HG02759 (cell line): ENCODE results near the gene ZNF106.

Experiments used
- ATAC-seq: cut with Tn5 transposase; IDR thresholded peaks from one replicate; pipeline ENCODE4 v1.9.1; 2021; ENCODE audit warnings: mild to moderate bottlenecking, moderate library complexity; ENCODE audit not compliant: unreplicated experiment

The ZNF106 gene

DNA sequence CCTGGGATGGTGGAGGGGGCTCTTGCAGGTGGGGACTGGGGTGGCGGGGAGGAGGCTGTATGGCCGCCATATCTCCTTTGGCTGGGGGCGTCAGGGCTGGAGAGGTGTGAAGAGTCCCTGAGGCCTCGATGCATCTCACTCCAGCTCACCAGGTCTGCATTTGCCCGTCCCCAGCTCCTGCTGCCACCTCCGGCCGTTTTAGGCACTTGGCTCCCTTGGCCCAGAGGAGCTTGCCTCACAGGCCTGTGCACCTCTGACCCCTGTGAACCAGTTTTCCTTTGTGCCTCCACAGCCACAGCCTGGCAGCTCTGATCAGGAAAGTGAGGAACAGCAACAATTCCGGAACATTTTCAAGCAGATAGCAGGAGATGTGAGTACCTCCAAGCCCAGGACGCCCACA is 81.9 kb downstream of the ZNF106 start:
- no peak for ATAC-seq

DNA sequence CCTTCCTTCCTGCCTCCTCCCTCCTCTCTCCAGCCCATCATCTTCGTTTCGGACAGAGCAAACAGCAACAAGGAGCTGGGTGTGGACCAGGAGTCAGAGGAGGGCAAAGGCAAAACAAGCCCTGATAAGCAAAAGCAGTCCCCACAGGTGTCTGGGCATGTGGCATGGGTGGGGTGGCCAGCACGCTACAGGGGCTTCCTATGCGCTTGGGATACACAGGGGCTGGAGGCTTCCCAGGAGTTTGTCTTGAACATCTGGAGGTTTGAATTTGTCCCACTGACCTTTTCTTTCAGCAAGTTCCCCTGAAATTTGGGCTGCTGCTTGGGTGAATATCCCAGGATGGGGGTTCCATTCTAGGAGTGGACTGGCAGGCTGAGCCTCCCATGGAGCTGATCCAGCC is 82.8 kb downstream of the ZNF106 start:
- ATAC-seq: no peak

DNA sequence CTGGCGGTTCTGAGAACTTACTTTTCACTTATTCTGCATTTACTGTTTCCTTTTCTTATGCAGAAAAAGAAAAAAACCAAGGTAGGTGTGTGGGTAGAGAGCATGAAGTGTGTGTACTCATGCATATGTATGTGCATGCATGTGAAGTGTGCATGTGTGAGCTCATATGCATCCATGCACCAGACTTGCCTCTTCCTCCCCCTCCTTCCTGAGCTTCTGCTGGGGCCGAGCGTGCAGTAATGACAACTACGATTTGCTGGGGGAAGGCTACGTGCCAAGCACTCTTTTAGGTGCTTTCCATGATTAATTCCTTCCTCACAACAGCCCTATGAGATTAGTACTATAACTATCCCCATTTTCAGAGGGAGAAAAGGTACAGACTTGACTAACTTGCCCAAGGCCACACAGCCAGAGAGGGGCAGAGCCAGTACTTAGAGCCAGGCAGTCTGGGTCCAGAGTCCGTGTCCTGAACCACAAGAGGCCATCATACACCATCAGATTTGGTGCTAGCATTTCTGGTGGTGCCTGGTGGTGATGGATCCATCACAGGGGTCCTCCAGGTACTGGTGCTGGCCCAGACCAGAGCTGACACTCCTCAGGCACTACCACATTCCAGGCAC is 85.0 kb downstream of the ZNF106 start:
- no peak for ATAC-seq

DNA sequence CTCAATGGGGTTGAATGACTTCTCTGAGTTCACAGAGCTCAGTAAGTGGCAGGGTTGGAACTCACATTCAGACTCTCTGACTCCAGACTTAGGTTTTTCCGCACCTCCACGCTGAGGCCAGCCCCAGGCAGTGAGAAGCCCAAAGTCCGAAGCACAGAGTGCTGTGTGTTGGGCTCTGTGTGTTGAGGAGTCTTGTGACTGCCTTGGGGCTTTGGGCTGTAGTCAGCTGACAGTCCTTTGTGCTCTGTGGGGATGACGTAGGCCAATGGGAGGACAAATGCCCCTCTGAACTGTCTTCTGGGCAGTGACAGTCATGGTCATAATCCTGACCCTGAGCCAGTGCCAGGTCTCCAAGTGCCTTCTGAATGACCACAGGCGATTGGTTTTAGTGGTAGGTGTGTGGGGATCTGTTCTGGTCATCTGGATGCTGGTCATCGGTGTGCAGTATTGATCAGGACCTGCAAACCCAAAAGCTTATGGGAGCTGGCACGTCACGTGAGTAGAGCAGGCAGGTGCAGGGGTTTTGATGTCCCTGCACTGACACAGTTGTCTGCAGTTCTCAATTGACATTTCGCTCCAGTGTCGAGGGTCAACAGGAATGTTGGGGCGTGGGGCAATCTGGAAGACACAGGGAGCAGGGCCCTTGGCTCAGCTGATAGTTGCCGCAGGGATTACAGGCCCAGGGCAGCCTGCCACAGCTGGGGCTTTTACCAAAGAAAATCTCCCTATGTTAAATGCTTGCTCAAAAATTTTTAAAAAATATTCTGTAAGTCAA is 86.3 kb downstream of the ZNF106 start:
- ATAC-seq: no peak

DNA sequence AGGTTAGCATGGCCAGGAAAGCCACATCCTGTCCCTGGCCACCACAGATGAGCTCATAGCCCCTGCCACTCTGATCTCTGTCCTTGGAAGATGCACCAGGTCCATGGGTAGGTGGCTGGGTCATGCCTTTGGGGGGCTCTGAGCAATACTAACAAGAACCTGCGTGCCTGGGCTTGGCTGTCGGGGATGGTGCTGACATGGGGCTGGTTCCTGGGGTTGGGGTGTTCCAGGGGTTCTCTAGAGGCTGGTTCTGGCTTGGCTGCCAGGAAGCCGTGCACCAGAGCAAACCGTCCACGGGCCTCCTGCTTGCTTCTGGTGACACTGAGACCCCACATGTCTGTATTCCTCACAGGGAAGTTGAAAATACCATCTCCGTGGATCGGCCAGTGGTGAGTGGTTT is 87.6 kb downstream of the ZNF106 start:
- ATAC-seq: no peak

DNA sequence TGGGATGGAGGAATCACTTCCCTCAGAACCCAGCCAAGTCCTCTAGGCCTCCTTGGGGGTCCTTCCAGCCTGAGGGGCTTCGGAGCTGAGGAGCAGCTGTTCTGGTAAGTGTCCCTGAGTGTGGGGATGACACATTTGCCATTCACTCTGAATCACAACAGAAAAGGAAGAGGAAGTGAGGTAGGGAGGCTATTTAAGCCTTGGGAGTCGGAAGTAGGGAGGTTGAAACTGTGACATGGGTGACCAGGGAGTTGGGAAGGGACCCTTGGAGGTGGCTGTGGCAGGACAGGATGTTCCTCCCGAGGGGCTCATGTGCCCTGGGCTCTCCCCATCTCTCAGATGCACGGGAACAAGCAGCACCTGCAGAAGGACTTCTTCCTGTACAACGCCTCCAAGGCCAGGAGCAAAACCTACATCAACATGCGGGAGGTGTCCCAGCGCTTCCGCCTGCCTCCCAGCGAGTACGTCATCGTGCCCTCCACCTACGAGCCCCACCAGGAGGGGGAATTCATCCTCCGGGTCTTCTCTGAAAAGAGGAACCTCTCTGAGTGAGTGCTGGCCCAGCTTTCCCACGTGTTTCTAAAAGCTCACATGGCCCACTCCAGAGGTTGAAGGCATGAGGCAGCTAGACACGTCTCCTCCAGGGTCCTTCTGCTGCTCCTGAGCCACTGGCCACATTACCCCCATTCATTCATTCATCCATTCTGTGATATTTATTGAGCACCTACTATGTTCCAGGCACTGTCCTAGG is 88.3 kb downstream of the ZNF106 start:
- no peak for ATAC-seq

DNA sequence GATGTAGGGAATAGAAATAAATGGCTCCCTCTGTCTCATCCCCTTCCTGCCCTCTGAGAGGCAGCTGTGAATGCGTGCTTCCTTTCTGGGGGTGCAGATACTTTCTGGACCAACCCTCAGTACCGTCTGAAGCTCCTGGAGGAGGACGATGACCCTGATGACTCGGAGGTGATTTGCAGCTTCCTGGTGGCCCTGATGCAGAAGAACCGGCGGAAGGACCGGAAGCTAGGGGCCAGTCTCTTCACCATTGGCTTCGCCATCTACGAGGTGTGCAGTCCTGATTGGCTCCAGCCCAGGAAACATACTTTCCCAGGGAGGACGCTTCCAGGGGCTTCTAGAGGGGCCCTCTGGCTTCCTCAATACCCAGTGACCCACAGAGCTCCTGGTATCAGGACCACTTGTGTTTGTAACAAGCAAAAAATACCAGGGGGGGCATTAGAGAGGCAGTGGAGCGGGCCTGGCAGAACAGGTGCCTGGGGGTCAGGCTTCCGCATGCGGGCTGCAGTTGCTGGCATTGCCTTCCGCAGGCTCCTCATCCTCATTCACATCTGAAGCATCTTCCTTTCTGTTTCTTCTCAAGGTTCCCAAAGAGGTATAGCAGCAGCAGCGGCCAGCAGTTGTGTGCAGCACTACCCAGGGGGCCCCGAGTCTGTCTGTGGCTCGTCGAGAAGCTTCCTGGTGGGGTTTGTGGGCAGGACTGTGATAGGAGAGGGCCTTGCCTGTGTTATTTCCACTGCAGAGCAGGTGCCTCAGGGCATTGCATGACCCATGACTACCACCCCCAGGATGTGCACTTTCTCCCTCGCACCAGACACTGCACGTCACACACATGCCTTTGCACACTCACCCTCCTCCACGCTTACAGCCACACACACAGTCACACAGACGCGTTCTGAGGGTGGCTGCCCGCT is 89.1 kb downstream of the ZNF106 start:
- ATAC-seq: no peak

DNA sequence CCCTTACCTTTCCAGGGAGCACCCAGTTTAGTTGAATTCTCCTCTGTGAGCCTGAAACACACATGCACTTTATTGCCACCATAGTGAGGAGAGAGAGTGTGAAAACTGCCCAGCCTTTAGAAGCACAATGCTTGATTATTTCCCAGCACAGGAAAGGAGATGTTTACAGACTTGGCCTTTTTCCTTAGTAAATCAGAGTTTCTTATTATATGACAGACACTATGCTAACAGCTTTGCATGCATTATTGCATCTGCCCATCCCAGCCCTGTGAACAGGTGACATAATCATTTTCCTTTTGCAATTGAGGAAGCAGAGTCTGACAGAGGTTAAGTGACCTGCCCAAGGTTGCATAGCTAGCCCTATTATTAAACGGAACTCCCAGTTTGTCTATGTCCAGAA is 95.1 kb downstream of the ZNF106 start:
- no peak for ATAC-seq

DNA sequence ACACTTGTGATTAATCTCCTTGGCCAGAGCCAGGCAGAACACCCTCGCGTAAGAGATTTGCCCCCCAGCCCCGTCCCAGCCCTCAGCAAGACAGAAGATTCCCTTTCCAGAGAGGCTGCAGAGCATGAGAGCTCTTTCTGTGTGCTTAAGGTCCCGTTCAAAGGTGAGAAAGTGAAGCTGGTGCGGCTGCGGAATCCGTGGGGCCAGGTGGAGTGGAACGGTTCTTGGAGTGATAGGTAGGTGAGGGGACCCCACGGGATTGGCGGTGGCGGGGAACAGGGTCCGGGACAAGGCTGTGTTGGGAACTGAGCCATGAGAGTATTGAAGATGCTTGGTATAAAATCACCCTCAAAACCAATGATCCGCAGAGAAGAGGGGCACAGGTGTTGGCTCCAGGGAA is 96.8 kb downstream of the ZNF106 start:
- no peak for ATAC-seq

DNA sequence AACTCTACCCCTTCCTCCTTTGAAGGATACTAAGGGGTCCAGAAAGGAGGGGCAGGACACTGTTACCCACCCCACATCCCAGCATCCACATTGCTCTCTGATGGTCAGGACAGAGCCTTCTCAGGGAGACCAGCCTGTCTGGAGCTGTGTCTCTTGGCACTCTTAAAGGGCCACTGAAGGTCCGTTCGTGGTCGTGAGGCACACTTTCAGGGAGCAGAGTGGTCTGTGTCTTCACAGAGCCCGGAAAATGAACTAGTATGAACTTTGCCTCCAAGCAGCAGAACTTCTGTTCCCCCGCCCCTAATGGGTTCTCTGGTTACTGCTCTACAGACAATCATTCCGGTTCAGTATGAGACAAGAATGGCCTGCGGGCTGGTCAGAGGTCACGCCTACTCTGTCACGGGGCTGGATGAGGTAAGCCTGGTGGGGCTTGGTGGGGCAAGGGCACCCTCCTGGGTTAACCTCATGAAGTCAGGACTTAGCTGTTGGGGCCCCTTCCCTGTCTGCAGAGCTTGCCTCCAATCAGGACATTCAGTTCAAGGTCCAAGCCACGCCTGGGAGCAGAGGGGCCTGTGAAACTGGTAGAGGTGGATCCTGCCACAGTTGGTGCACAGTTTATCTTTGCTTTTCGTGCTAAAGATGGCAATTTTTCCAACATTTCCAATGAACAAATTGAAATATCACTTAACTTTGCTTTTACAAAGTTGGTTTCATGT is 98.5 kb downstream of the ZNF106 start:
- no peak for ATAC-seq

DNA sequence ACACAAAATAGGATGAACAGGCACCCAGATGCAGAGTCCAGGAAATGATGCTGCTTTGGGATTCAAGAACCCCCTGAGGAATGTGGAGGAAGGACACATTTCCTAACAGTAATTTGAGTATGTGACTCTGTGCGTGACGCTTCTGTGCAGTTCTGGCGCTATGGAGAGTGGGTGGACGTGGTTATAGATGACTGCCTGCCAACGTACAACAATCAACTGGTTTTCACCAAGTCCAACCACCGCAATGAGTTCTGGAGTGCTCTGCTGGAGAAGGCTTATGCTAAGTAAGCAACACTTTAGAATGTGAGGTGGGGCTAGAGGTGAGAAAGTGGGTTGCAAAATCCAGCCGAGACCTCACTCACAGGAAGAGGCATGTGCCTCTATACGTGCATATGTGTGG is 103.3 kb downstream of the ZNF106 start:
- no peak for ATAC-seq

DNA sequence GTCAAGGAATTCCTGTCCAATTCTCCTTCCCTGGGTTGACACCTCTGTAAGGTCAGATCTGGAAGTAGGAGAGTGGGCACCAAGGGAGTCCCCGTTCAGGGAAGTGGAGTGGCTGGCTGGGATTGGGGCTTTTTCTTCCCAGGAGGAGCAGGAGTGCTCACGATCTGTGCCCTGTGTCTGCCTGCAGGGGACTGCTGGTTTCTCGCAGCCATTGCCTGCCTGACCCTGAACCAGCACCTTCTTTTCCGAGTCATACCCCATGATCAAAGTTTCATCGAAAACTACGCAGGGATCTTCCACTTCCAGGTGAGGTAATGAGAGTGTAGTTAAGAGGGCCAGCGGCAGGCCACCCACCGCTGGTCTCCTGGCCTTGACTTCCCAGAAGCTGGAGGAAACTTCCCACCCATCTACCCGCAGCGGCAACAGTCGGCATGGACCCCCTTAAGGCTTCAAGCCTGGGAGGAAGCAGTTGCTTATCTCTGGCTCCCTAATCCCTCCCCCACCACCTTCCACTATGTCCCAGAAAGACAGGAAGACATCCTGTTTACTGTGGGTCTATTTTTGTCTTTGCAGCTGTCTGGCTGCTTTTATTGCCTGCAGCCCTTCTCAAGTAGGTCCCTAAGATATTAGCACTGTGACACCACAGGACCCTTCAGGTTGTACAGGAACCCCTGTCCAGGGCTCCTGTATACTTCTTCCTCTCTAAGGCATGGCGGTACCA is 104.8 kb downstream of the ZNF106 start:
- no peak for ATAC-seq

DNA sequence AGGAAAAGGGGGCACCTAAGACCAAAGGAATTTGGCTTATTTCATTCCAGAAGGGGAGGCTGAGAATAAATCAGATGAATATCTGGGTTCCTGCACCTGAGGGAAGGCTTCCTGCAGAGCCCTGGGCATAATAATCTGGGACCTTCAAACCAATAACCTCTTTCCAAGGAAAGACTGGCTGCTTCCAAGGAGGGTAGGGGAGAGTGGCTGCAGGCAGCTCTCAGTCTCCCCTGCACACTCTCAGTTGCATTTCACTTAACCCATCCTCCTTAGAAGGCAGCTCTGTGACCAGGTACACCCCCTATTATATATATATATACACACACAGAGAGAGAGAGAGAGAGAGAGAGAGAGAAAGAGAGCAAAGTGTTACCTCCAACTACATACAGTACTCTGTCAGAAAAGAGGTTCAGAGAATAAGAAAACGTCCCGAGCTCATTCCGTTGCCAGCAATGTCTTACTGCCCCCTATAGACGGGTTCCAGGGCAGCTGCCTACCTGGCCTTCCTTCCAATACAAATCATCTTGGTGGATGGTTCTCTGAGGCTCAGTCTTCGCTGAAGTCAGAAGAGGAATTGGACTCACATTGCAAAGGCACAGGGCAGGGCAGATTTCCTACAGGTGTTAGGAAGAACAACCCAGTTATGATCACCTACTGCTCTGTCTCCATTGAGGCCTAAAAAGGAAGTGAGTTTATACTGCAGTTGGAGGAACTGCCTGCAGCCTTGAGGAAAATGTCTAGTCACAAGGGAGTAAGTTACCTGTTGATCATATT is 105.5 kb downstream of the ZNF106 start:
- ATAC-seq: no peak

DNA sequence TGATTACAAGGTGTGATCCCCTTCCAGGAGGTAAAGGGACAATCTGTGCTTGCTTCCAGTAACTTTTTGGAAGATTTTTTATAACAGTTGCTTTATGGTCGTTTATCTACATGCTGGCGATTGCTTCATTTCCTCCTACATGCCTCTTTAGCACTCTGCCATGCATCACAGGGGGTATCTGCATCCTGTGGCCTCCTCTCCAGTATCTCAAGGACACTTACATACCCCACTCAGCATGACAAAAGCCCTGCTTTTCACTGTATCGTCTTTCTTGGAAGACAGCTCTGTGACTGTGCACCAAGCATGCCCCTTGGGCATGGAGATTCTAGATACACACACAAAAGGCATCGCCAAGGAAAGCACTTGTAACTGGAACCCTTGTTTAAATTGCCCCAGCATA is 106.3 kb downstream of the ZNF106 start:
- no peak for ATAC-seq

DNA sequence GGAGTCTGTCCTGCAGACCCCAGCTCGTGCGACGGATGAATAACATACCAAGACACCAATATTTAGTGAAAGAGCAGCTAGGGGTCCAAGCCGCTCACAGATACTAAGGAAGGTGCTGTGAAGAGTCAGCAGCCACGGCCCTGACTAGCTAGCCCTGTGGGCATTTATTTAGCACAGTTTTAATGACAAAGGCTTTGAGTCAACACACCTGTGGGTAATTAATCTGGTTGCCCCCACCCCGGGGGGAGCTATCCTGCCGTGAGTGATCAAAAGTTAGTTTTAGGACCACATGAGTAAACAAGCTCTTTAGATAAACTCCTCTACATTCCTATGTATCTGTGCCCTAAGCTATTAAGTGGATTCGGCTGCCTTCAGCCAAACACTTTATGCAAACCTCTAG is 112.9 kb downstream of the ZNF106 start:
- ATAC-seq: no peak

DNA sequence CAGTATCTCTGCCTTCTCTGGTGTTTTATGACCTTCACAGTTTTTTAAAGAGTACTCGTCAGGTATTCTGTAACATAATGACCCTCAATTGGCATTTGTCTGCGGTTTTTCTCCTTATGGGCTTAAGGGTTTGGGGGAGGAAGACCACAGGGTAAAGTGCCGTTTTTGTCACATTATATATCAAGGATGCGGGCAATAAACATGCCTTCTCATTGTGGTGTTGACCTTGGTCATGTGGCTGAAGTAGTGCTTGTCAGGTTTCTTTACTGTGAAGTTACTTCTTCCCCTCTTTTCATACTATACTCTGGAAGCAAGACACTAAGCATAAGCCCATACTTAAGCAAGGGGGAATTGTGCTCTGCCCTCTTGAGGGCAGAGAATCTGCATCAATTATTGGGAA is 115.0 kb downstream of the ZNF106 start:
- no peak for ATAC-seq

DNA sequence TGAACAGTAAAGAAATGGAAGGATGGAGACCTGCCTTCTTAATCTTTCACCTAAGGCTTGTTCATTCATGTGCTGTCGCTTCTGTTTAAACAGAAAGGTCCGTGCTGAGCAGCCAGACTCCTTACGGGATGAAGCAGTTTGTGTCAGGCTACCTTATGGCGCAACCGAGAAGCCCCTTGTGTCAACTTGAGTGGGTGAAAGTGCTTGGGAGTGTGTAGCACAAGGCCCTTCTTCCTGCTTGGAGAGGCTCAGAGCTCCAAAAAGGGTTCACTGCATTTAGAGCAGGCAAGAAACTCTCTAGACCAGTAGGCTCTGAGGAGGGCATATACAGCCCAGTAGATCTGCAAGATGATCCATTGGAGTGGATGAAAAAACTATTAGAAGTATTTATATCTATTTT is 115.7 kb downstream of the ZNF106 start:
- no peak for ATAC-seq

DNA sequence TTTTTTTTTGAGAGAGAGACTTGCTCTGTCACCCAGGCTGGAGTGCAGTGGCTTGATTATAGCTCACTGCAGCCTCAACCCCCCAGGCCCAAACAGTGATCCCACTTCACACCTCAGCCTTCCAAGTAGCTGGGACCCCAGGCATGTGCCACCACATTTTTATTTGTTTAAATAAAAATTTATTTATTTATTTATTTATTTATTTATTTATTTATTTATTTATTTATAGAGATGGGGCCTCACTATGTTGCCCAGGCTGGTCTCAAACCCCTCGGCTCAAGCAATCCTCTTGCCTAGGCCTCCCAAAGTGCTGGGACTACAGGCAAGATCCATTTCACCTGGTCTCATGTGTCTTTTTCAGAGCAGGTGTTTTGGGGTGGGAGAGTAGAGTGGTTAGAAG is 116.1 kb downstream of the ZNF106 start:
- no peak for ATAC-seq

DNA sequence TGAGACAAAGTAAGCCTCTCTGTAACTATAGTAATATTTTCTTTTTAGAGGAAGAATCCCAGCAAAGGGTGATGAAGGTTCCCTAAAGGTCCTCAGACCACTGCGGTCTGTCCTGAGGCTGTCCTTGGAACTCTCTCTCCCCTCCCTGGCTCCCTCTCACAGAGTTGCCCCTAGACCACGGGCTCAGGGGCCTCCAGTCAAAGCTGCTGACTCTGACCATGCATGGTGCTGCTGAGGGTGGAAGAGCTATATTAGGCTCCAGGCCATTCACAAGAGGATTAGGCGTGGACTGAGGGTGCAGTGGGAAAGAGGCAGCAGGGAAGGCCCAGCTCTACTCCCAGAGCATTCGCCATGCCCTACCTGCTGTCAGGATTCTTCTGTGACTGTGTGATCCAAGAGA is 117.0 kb downstream of the ZNF106 start:
- ATAC-seq: no peak
